ENCODE measurements around the gene INTS6L. TPM values are rescaled to one million over a fixed set of nuclear protein-coding genes. Genes with fewer than 3 reads are reported as not detected.

INTS6L gene, protein sequence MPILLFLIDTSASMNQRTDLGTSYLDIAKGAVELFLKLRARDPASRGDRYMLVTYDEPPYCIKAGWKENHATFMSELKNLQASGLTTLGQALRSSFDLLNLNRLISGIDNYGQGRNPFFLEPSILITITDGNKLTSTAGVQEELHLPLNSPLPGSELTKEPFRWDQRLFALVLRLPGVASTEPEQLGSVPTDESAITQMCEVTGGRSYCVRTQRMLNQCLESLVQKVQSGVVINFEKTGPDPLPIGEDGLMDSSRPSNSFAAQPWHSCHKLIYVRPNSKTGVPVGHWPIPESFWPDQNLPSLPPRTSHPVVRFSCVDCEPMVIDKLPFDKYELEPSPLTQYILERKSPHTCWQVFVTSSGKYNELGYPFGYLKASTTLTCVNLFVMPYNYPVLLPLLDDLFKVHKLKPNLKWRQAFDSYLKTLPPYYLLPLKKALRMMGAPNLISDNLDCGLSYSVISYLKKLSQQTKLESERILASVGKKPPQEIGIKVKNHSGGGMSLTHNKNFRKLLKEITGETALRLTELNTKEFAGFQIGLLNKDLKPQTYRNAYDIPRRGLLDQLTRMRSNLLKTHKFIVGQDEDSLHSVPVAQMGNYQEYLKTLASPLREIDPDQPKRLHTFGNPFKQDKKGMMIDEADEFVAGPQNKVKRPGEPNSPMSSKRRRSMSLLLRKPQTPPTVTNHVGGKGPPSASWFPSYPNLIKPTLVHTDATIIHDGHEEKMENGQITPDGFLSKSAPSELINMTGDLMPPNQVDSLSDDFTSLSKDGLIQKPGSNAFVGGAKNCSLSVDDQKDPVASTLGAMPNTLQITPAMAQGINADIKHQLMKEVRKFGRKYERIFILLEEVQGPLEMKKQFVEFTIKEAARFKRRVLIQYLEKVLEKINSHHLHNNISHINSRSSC
- total RNA-seq (10 to 100 TPM; 43.7 to 46.0 TPM), polyA plus RNA-seq (1 to 10 TPM; 5.4 to 6.2 TPM)

DNA sequence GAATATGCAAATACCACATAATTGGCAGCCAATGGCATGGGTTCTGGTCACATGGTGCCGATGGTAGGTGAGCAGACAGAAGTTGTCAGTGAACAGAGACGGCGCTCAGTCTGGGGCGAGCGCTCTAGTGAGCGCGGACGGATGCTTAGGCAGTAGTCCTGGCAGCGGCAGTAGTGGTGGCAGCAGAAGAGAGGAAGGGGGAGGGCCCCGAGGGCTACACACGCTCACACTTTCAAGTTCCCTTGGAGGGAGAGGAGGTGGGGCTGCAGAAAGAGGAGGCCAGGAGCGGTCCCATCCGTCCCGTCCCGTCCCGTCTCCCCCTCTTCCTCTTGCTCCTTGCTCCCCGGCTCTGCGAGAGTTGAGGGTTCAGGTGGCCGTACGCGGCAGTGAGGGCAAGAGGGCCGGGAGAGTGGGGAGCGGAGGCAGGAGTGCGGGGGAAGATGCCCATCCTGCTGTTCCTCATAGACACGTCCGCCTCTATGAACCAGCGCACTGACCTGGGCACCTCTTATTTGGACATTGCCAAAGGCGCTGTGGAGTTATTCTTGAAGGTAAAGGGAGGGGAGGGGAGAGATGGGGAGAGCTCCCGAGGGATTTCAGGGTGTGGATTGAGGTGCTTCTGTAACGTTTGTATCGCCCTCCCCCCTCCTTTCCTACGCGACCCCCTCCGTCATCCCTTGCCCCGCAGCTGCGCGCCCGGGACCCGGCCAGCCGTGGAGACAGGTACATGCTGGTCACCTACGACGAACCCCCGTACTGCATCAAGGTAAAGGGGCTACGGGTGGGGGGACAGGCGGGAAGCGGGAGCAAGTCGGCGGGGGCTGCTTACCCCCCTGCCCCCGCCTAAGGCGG is at the start of gene INTS6L:
Gene INTS6L (plus strand): TSS at position 108 of the 852 bp plus-strand sequence. CDS start 333 bp downstream, at position 441.
- Mint-ChIP-seq H3K27me3 (peaks cover 0 to 2% of the 10 kb centered on the region in 2 donors), H3K36me3 (peaks cover 0 to 15% of the 10 kb centered on the region in 2 donors), H3K27ac (peak within 1 kb of the TSS; percentile 96 to 100 (median 99)), H3K4me1 (peaks cover 19 to 48% (median 29%) of the 10 kb centered on the region in 4 donors), H3K9me3 (peaks cover 0 to 7% (median 0%) of the 10 kb centered on the region in 8 donors), H3K4me3 (peak within 1 kb of the TSS; percentile 92 to 99 (median 97))
- Histone ChIP-seq H3K36me3 (ENCODE audit: insufficient read depth, low read length) (no peaks in the 10 kb centered on the region), H3K9me3 (ENCODE audit: control insufficient read depth in 1 of 2, low read length in 2 of 2) (no peaks in the 10 kb centered on the region), H3K4me1 (ENCODE audit: insufficient read depth, low read length) (peaks cover 36% of the 10 kb centered on the region), H3K27me3 (ENCODE audit: insufficient read depth, low read length) (no peaks in the 10 kb centered on the region), H3K4me3 (ENCODE audit: low read length in 2 of 2) (peak within 1 kb of the TSS; percentile 73 to 75), H3K27ac (ENCODE audit: low read depth, low read length) (peak within 1 kb of the TSS; percentile 83)
- ChIA-PET CTCF (ENCODE audit: partially characterized antibody) (no interaction called here), POLR2A (ENCODE audit: partially characterized antibody) (interaction anchor here (0.7 to 3.1 kb wide), 13 partner anchors 10 to 977 kb away, joined by 3 to 13 read pairs (median 4); partner anchors contain the start of genes HTATSF1 and MMGT1)
- intact Hi-C loops (cut with micrococcal nuclease) = loop anchor here (1.0 to 10.0 kb wide), 7 partner anchors 54 to 976 kb away; partner anchors contain the start of genes HTATSF1, MMGT1, RTL8A and SMIM10L2A
- peak; percentile 84 to 94 (median 90) for DNase-seq

- intact Hi-C loops (cut with micrococcal nuclease) = loop anchor here (2.0 kb wide), 1 partner anchor 182 kb away; no protein-coding TSS in a partner anchor
- POLR2A ChIA-PET (ENCODE audit: partially characterized antibody) = no interaction called here
Observed at GRCh38 chrX:135476378-135476777, 44.1 kb upstream of the INTS6L start.

DNA sequence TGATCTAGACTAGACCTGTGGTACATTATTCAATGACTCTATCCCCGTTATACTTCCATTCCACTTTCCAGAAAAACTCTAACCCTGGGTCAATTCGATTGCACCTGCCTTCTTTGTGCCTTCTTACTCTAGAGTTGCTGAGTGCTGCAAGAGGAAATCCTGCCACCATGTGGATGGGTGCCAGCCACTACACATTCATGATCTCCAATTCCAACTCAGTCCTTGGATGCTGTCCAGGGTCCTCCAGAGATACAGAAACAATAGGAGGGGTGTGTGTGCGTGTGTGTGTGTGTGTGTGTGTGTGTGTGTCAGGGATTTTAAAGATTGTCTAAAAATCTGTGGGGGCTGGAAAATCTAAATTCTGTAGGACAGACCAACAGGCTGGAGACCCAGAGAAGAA is 42.9 kb upstream of the INTS6L start:
- intact Hi-C loops (cut with micrococcal nuclease) = loop anchor here (1.0 to 2.0 kb wide), 2 partner anchors 183 to 512 kb away; no protein-coding TSS in a partner anchor
- CTCF ChIA-PET (ENCODE audit: partially characterized antibody) = no interaction called here

More at GRCh38 chrX:135476378-135476777, 44.1 kb upstream of the INTS6L start:
- H3K4me3 ChIP-seq (ENCODE audit: low read length in 2 of 2) = no peak overlapping the region
- no peak overlapping the region for H3K4me3 Mint-ChIP-seq
- no peak overlapping the region for H3K27ac Mint-ChIP-seq
- H3K4me1 ChIP-seq (ENCODE audit: insufficient read depth, low read length) = no peaks in the 10 kb centered on the region
- H3K27ac ChIP-seq (ENCODE audit: low read depth, low read length) = no peak overlapping the region
- peaks cover 2 to 5% (median 3%) of the 10 kb centered on the region in 4 donors for H3K4me1 Mint-ChIP-seq
- DNase-seq = no peak
- H3K36me3 Mint-ChIP-seq = no peaks in the 10 kb centered on the region
- no peaks in the 10 kb centered on the region for H3K27me3 ChIP-seq (ENCODE audit: insufficient read depth, low read length)
- no peaks in the 10 kb centered on the region for H3K9me3 Mint-ChIP-seq
- peaks cover 0 to 2% of the 10 kb centered on the region in 2 donors for H3K27me3 Mint-ChIP-seq
- H3K9me3 ChIP-seq (ENCODE audit: control insufficient read depth in 1 of 2, low read length in 2 of 2) = no peaks in the 10 kb centered on the region
- CTCF ChIA-PET (ENCODE audit: partially characterized antibody) = interaction anchor here (1.4 to 2.3 kb wide), 3 partner anchors 8 to 271 kb away, joined by 6 to 8 read pairs (median 7); no protein-coding TSS in a partner anchor
- H3K36me3 ChIP-seq (ENCODE audit: insufficient read depth, low read length) = no peaks in the 10 kb centered on the region

DNA sequence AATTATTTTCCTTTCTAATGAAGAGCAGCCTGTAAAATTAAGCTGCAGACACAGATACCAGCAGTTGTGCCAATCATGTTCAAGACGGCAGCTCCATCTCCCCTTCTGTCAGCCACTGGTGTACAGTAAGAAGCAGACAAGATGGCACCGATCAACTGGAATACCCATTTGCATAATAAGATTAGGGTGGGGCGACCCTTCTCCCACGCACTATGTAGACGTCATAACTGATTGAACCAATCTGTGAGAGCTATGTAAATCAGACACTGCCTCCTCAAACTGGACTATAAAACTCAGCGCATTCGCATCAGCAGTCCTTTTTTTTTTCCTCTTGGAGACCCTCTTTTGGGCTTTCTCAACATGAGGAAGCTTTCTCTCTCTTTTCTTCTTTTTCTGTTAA is 40.4 kb upstream of the INTS6L start:
- DNase-seq = no peak
- Mint-ChIP-seq H3K4me1 (peaks cover 2 to 5% (median 3%) of the 10 kb centered on the region in 4 donors), H3K4me3 (no peak overlapping the region), H3K9me3 (no peaks in the 10 kb centered on the region), H3K36me3 (no peaks in the 10 kb centered on the region), H3K27ac (no peak overlapping the region), H3K27me3 (peaks cover 0 to 2% of the 10 kb centered on the region in 2 donors)
- CTCF ChIA-PET (ENCODE audit: partially characterized antibody) = interaction anchor here (1.5 kb wide), 1 partner anchor 10 kb away, joined by 3 read pairs; no protein-coding TSS in a partner anchor
- no peaks in the 10 kb centered on the region for H3K4me1 ChIP-seq (ENCODE audit: insufficient read depth, low read length)
- H3K9me3 ChIP-seq (ENCODE audit: control insufficient read depth in 1 of 2, low read length in 2 of 2) = no peaks in the 10 kb centered on the region
- no peak overlapping the region for H3K27ac ChIP-seq (ENCODE audit: low read depth, low read length)
- intact Hi-C loops (cut with micrococcal nuclease) = no loop called here
- H3K36me3 ChIP-seq (ENCODE audit: insufficient read depth, low read length) = no peaks in the 10 kb centered on the region
- POLR2A ChIA-PET (ENCODE audit: partially characterized antibody) = no interaction called here
- H3K4me3 ChIP-seq (ENCODE audit: low read length in 2 of 2) = no peak overlapping the region
- H3K27me3 ChIP-seq (ENCODE audit: insufficient read depth, low read length) = no peaks in the 10 kb centered on the region

More for the DNA sequence above, 42.9 kb upstream of the INTS6L start:
- H3K4me3 ChIP-seq (ENCODE audit: low read length in 2 of 2) = no peak overlapping the region
- no peak overlapping the region for H3K27ac ChIP-seq (ENCODE audit: low read depth, low read length)
- no peaks in the 10 kb centered on the region for H3K9me3 Mint-ChIP-seq
- no peak overlapping the region for H3K4me3 Mint-ChIP-seq
- H3K36me3 Mint-ChIP-seq = no peaks in the 10 kb centered on the region
- peaks cover 0 to 2% of the 10 kb centered on the region in 2 donors for H3K27me3 Mint-ChIP-seq
- H3K27me3 ChIP-seq (ENCODE audit: insufficient read depth, low read length) = no peaks in the 10 kb centered on the region
- H3K4me1 ChIP-seq (ENCODE audit: insufficient read depth, low read length) = no peaks in the 10 kb centered on the region
- H3K27ac Mint-ChIP-seq = no peak overlapping the region
- H3K4me1 Mint-ChIP-seq = peaks cover 2 to 5% (median 3%) of the 10 kb centered on the region in 4 donors
- no peaks in the 10 kb centered on the region for H3K9me3 ChIP-seq (ENCODE audit: control insufficient read depth in 1 of 2, low read length in 2 of 2)
- POLR2A ChIA-PET (ENCODE audit: partially characterized antibody) = no interaction called here
- DNase-seq = peak; percentile 44 to 50 (median 46)
- no peaks in the 10 kb centered on the region for H3K36me3 ChIP-seq (ENCODE audit: insufficient read depth, low read length)

DNA sequence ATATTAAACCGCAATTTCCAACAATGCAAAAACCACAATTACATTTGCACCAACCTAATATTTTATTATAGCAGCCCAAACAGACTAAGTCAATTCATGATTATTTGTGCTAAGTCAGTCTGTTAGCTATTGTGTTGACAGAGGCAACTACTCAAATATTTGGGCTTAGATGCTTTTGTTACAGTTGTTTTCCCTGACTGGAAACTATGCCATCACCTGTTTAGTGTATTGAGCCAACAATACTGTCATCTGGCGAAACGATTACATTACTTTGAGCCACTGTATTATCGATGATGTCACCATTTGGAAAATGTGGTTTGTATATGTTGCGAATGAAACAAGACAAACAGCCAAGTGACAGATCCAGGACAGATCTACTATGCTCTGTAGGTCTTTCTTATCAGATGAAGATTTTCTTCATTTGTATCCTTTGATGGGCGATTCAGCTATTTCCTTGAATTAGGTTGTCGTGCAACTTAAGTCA is 38.7 kb upstream of the INTS6L start:
- intact Hi-C loops (cut with micrococcal nuclease) = no loop called here
- POLR2A ChIA-PET (ENCODE audit: partially characterized antibody) = no interaction called here
- no peak overlapping the region for H3K27ac Mint-ChIP-seq
- Histone ChIP-seq H3K36me3 (ENCODE audit: insufficient read depth, low read length) (no peaks in the 10 kb centered on the region), H3K27me3 (ENCODE audit: insufficient read depth, low read length) (no peaks in the 10 kb centered on the region), H3K4me1 (ENCODE audit: insufficient read depth, low read length) (no peaks in the 10 kb centered on the region), H3K27ac (ENCODE audit: low read depth, low read length) (no peak overlapping the region), H3K4me3 (ENCODE audit: low read length in 2 of 2) (no peak overlapping the region), H3K9me3 (ENCODE audit: control insufficient read depth in 1 of 2, low read length in 2 of 2) (no peaks in the 10 kb centered on the region)
- CTCF ChIA-PET (ENCODE audit: partially characterized antibody) = interaction anchor here (1.0 to 1.2 kb wide), 2 partner anchors 18 to 114 kb away, joined by 3 to 5 read pairs; no protein-coding TSS in a partner anchor
- no peak overlapping the region for H3K4me3 Mint-ChIP-seq
- DNase-seq = no peak
- no peaks in the 10 kb centered on the region for H3K9me3 Mint-ChIP-seq
- peaks cover 0 to 2% of the 10 kb centered on the region in 2 donors for H3K27me3 Mint-ChIP-seq
- H3K4me1 Mint-ChIP-seq = peaks cover 2 to 5% (median 3%) of the 10 kb centered on the region in 4 donors
- no peaks in the 10 kb centered on the region for H3K36me3 Mint-ChIP-seq

GRCh38 chrX:135484641-135485289 is 35.7 kb upstream of the INTS6L start:
- Histone ChIP-seq H3K4me3 (ENCODE audit: low read length in 2 of 2) (no peak overlapping the region), H3K9me3 (ENCODE audit: control insufficient read depth in 1 of 2, low read length in 2 of 2) (no peaks in the 10 kb centered on the region), H3K27ac (ENCODE audit: low read depth, low read length) (no peak overlapping the region), H3K36me3 (ENCODE audit: insufficient read depth, low read length) (no peaks in the 10 kb centered on the region), H3K4me1 (ENCODE audit: insufficient read depth, low read length) (no peaks in the 10 kb centered on the region), H3K27me3 (ENCODE audit: insufficient read depth, low read length) (no peaks in the 10 kb centered on the region)
- Mint-ChIP-seq H3K4me3 (no peak overlapping the region), H3K27me3 (no peaks in the 10 kb centered on the region), H3K4me1 (no peaks in the 10 kb centered on the region), H3K36me3 (no peaks in the 10 kb centered on the region), H3K27ac (no peak overlapping the region), H3K9me3 (no peaks in the 10 kb centered on the region)
- ChIA-PET POLR2A (ENCODE audit: partially characterized antibody) (no interaction called here), CTCF (ENCODE audit: partially characterized antibody) (interaction anchor here (0.8 to 1.4 kb wide), 12 partner anchors 9 to 211 kb away, joined by 3 to 8 read pairs (median 3); no protein-coding TSS in a partner anchor)
- peak in 4 of 5 donors; percentile 36 to 49 (median 41) for DNase-seq
- intact Hi-C loops (cut with micrococcal nuclease) = loop anchor here (1.0 kb wide), 2 partner anchors 60 to 88 kb away; no protein-coding TSS in a partner anchor

Data from CD4-positive, alpha-beta memory T cell (primary cell).